K562 (cell line): ENCODE results near the gene TMEM129. TPM values are rescaled to one million over a fixed set of nuclear protein-coding genes. Genes with fewer than 3 reads are reported as not detected.

Experiments
- ATAC-seq: fragments of 200-7000 bp; cut with Tn5 transposase; 3 replicates; pipeline ENCODE4 v1.9.1; 2020; ENCODE audit warnings: moderate library complexity
- BruUV-seq: library from RNA; stranded (reverse); fragments of 400-500 nt; replicated peaks from 2 replicates; lab custom pipeline; 2021; lab: Mats Ljungman, UMichigan
- CTCF ChIA-PET: fragments of 300-600 bp; formaldehyde crosslinking; extraction: SDS; loops from one replicate; lab custom pipeline; 2021; ENCODE audit warnings: low intra/inter-chr PET ratio; lab: Yijun Ruan, JAX
- POLR2A ChIA-PET: fragments of 300-600, 350-650 bp; sonication (Branson Sonifier 250); formaldehyde crosslinking; extraction: SDS; loops from one replicate; lab custom pipeline; 2021; ENCODE audit warnings: antibody characterized with exemption, inconsistent platforms; lab: Yijun Ruan, JAX
- DNase-seq, 4 experiments: peaks; one replicate each; pipeline versions ENCODE4 v3.0.0 to v3.0.0-alpha.2; 2011 to 2018; ENCODE audit warnings: low spot score in 3 of 4, mixed read lengths in 3 of 4; ENCODE audit errors: extremely low read depth in 1 of 4
- FAIRE-seq: peaks from 2 replicates; lab custom pipeline; 2011; peaks lifted over from hg19 to GRCh38; lab: Jason Lieb, UNC
- H2AFZ ChIP-seq: 2 replicates; pipeline ENCODE4 v1.6.0; 2011; ENCODE audit warnings: low read depth, low read length, control low read depth, inconsistent platforms
- H3K27ac ChIP-seq: fragments of 200-600 bp; 3 replicates; pipeline ENCODE4 v1.8.0; 2011; ENCODE audit warnings: low read depth, mild to moderate bottlenecking, control low read depth, inconsistent platforms, low read length, moderate library complexity, mixed read lengths; ENCODE audit errors: extremely low read depth
- H3K27me3 ChIP-seq, 2 experiments: fragments of 300-600 bp in 1 of 2; 2 replicates in 1 of 2; 3 replicates in 1 of 2; pipeline versions ENCODE4 v1.6.0 to v1.8.0; 2011; ENCODE audit warnings: inconsistent platforms in 2 of 2, low read length in 2 of 2, mild to moderate bottlenecking in 1 of 2, mixed read lengths in 1 of 2, moderate library complexity in 1 of 2; ENCODE audit not compliant: control insufficient read depth in 2 of 2, insufficient read depth in 2 of 2
- H3K36me3 ChIP-seq: fragments of 300-600 bp; 3 replicates; pipeline ENCODE4 v1.8.0; 2011; ENCODE audit warnings: mild to moderate bottlenecking, low read length, inconsistent platforms; ENCODE audit not compliant: control insufficient read depth, insufficient read depth
- H3K4me1 ChIP-seq, 2 experiments: fragments of 200-600 bp in 1 of 2; replicated peaks in 1 of 2; 2 replicates in 1 of 2; 3 replicates in 1 of 2; pipeline versions ENCODE4 v1.5.1 to v1.8.0; 2011; ENCODE audit warnings: inconsistent platforms in 2 of 2, low read length in 2 of 2, mild to moderate bottlenecking in 1 of 2, mixed read lengths in 1 of 2, moderate library complexity in 1 of 2; ENCODE audit not compliant: control insufficient read depth in 2 of 2, insufficient read depth in 2 of 2
- H3K4me2 ChIP-seq: 2 replicates; pipeline ENCODE4 v1.6.1; 2011; ENCODE audit warnings: low read length, control low read depth, inconsistent platforms, mixed read lengths; ENCODE audit not compliant: insufficient read depth
- H3K4me3 ChIP-seq: fragments of 200-600 bp; sonication (generic), shearing (Covaris generic); 2 replicates; pipeline ENCODE4 v1.5.1; 2016; ENCODE audit warnings: control low read depth, inconsistent platforms
- H3K79me2 ChIP-seq: fragments of 200-600 bp; 3 replicates; pipeline ENCODE4 v1.8.0; 2011; ENCODE audit warnings: low read length, inconsistent platforms; ENCODE audit not compliant: control insufficient read depth, insufficient read depth
- H3K9ac ChIP-seq, 2 experiments: 2 replicates each; pipeline versions ENCODE4 v1.6.0 to v1.6.1; 2011; ENCODE audit warnings: low read depth in 2 of 2, low read length in 2 of 2, control low read depth in 1 of 2, inconsistent platforms in 1 of 2, mild to moderate bottlenecking in 1 of 2, mixed read lengths in 1 of 2; ENCODE audit not compliant: insufficient read depth in 1 of 2
- H3K9me1 ChIP-seq: one replicate; pipeline ENCODE4 v1.6.0; 2011; ENCODE audit warnings: inconsistent platforms, mild to moderate bottlenecking, low read length, moderate library complexity; ENCODE audit not compliant: control insufficient read depth, insufficient read depth
- H3K9me3 ChIP-seq: replicated peaks from 2 replicates; pipeline ENCODE4 v1.5.1; 2011; ENCODE audit warnings: low read depth, low read length, inconsistent platforms; ENCODE audit not compliant: control insufficient read depth, insufficient read depth
- H4K20me1 ChIP-seq: replicated peaks from 2 replicates; pipeline ENCODE4 v1.6.1; 2011; ENCODE audit warnings: low read length, inconsistent platforms, mixed read lengths; ENCODE audit not compliant: control insufficient read depth, insufficient read depth
- FOXP1 ChIP-seq: sonication (generic); formaldehyde crosslinking; IDR thresholded peaks from 2 replicates; pipeline ENCODE4 v1.8.0; 2022; ENCODE audit warnings: mild to moderate bottlenecking, missing genetic modification reagents
- MAFK ChIP-seq: IDR thresholded peaks from 2 replicates; pipeline ENCODE4 v1.6.1; 2011; ENCODE audit warnings: low read length, improper control_type of control experiment
- ZNF212 ChIP-seq: fragments of 450-650 bp; formaldehyde crosslinking; IDR thresholded peaks from 2 replicates; pipeline ENCODE4 v1.4.0; 2020; ENCODE audit warnings: mild to moderate bottlenecking
- WGBS: fragments of 100-300 bp; shearing (Covaris generic); methylation state at CpG from one replicate; pipeline ENCODE4 v1.1.6; 2016; ENCODE audit warnings: low coverage, mixed read lengths; ENCODE audit not compliant: insufficient coverage; ENCODE audit errors: missing lambda C conversion rate; 5-methylcytosine and 5-hydroxymethylcytosine counted together
- in situ Hi-C: fragments of 300-500 bp; cut with MboI; formaldehyde crosslinking; loops from 4 replicates; pipeline ENCODE4 v1.15.0; 2018; ENCODE audit warnings: inconsistent platforms, mixed read lengths
- intact Hi-C: fragments of 100-400 bp; cut with micrococcal nuclease; formaldehyde crosslinking; loops from 2 replicates; pipeline ENCODE4 v1.14.2; 2022
- polyA plus RNA-seq, 8 experiments: library from polyadenylated mRNA; depleted of rRNA in 4 of 8; stranded (reverse) in 5 of 8; unstranded in 3 of 8; fragments of >200 nt; fragmentation: Nextera tagmentation in 2 of 8; fragmentation: Illumina TruSeq in 1 of 8; extraction: Ambion mirVana in 2 of 8; extraction: Trizol in 1 of 8; gene quantifications; 2 replicates each; pipeline versions ENCODE4 v1.2.1 to v1.2.3, GENCODE V29; 2011 to 2014; ENCODE audit warnings: inconsistent platforms in 1 of 8, missing spikeins in 1 of 8
- total RNA-seq, 7 experiments: library from RNA; depleted of rRNA in 6 of 7; stranded (reverse); fragments of >200 nt in 6 of 7; fragmentation: Illumina TruSeq in 2 of 7; extraction: Trizol in 2 of 7; gene quantifications; 2 replicates each; pipeline versions ENCODE4 v1.2.1 to v1.2.3, GENCODE V29; 2011 to 2021; ENCODE audit warnings: low replicate concordance in 1 of 7

The TMEM129 gene
- total and polyA plus RNA-seq, 9 of the 15 experiments (the other 6 are each of a cell fraction or from before 2014, with no cell fraction given), result 0.34 to 47.2 (median 18.8) TPM

GRCh38 chr4:1768367-1769034 is 47.4 kb upstream of the TMEM129 start:
- Histone ChIP-seq H3K9ac (no peak overlapping the region; a peak in 1 of 4 replicates), H4K20me1 (0 out of 2 replicates have a peak, but pooled peaks cover 3% of the 10 kb centered on the region), H3K27me3 (no peaks in the 10 kb centered on the region), H3K4me2 (0 out of 2 replicates have a peak overlapping the region, but pooled peaks have one; percentile 14), H3K4me3 (no peak overlapping the region), H3K4me1 (peaks cover 2 to 87% of the 10 kb centered on the region in 2 experiments; a peak in 3 of 5 replicates), H3K9me3 (no peaks in the 10 kb centered on the region), H3K36me3 (no peaks in the 10 kb centered on the region), H3K9me1 (no peaks in the 10 kb centered on the region), H2AFZ (no peak overlapping the region), H3K27ac (no peak overlapping the region), H3K79me2 (no peaks in the 10 kb centered on the region)
- DNase-seq, result no peak
- POLR2A ChIA-PET, result interaction anchor here (0.6 to 1.2 kb wide), 3 partner anchors 10 to 25 kb away, joined by 3 to 5 read pairs (median 4); partner anchors contain the start of gene FGFR3
- FAIRE-seq, result no peak
- in situ Hi-C loops, result no loop called here
- BruUV-seq, result no TSS peak
- CTCF ChIA-PET, result no interaction called here
- 51% methylated on average over 14 of the region's 23 CpGs for WGBS
- no peak for TF ChIP-seq ZNF212 (CRISPR knock-in tag)
- TF ChIP-seq FOXP1 (CRISPR knock-in tag), result no peak
- no peak for TF ChIP-seq MAFK
- no peak for ATAC-seq
- intact Hi-C loops, result no loop called here
